Lung (tissue), 12 donors: ENCODE data around the gene FGF14. TPM values are rescaled to one million over a fixed set of nuclear protein-coding genes. Genes with fewer than 3 reads are reported as not detected.

ENCODE experiments used
- ATAC-seq: fragments of 200-7000 bp; cut with Tn5 transposase; one replicate; pipeline ENCODE4 v1.9.1; 2020; ENCODE audit warnings: moderate number of reproducible peaks; ENCODE audit not compliant: insufficient read depth, low FRiP score
- DNase-seq, 3 donors: peaks; one replicate each; pipeline ENCODE4 v3.0.0-alpha.2; 2013 to 2017
- H3K27ac ChIP-seq, 2 donors: one replicate each; pipeline ENCODE4 v1.5.1; 2013; ENCODE audit warnings: mild to moderate bottlenecking in 2 of 2, moderate library complexity in 2 of 2, control low read depth in 1 of 2, inconsistent platforms in 1 of 2, low read depth in 1 of 2, low read length in 1 of 2
- H3K27me3 ChIP-seq, 3 donors: one replicate each; pipeline ENCODE4 v1.5.1; 2013; ENCODE audit warnings: low read length in 2 of 3; ENCODE audit not compliant: control insufficient read depth in 3 of 3, insufficient read depth in 3 of 3
- H3K36me3 ChIP-seq, 4 donors: one replicate each; pipeline ENCODE4 v1.5.1; 2013; ENCODE audit warnings: low read length in 4 of 4, mild to moderate bottlenecking in 1 of 4, moderate library complexity in 1 of 4; ENCODE audit not compliant: control insufficient read depth in 4 of 4, insufficient read depth in 4 of 4
- H3K4me1 ChIP-seq, 5 donors: one replicate each; pipeline ENCODE4 v1.5.1; 2013; ENCODE audit warnings: low read length in 5 of 5, mild to moderate bottlenecking in 2 of 5, moderate library complexity in 1 of 5; ENCODE audit not compliant: control insufficient read depth in 5 of 5, insufficient read depth in 5 of 5
- H3K4me3 ChIP-seq: one replicate; pipeline ENCODE4 v1.5.1; 2013; ENCODE audit warnings: mild to moderate bottlenecking, control low read depth, moderate library complexity
- H3K9ac ChIP-seq, 2 donors: one replicate each; pipeline ENCODE4 v1.5.1; 2013; ENCODE audit warnings: low read length in 2 of 2, control low read depth in 1 of 2; ENCODE audit not compliant: insufficient read depth in 1 of 2
- H3K9me3 ChIP-seq, 4 donors: one replicate each; pipeline ENCODE4 v1.5.1; 2013; ENCODE audit warnings: low read length in 3 of 4, mild to moderate bottlenecking in 1 of 4, moderate library complexity in 1 of 4; ENCODE audit not compliant: control insufficient read depth in 4 of 4, insufficient read depth in 3 of 4
- CTCF ChIP-seq: IDR thresholded peaks from 2 replicates; pipeline ENCODE4 v1.5.1; 2012; ENCODE audit warnings: mild to moderate bottlenecking; ENCODE audit errors: control extremely low read depth, extremely low read depth
- WGBS, 2 donors: extraction: QIAGEN DNeasy Blood & Tissue Kit; methylation state at CpG; one replicate each; pipeline ENCODE4 v1.1.7; 2013; 5-methylcytosine and 5-hydroxymethylcytosine counted together
- polyA plus RNA-seq, 2 donors: library from polyadenylated mRNA; stranded (reverse); fragments of 200-250 nt; gene quantifications; one replicate each; pipeline ENCODE4 v1.2.1, GENCODE V29; 2013
- total RNA-seq, 2 donors: library from RNA; depleted of rRNA in 1 of 2; stranded (reverse); fragments of >200 nt in 1 of 2; gene quantifications; one replicate each; pipeline ENCODE4 v1.2.1, GENCODE V29; 2014 to 2021
- donor health status: control.
- donor health status: control.
- donor health status: Bipolar disorder and iron deficiency.
- donor health status: healthy.
- donor health status: DM: yes; HTN: yes; CAD: no.

Gene FGF14
- total and polyA plus RNA-seq, 4 donors, result 0.59 to 12.9 (median 2.3) TPM

DNA sequence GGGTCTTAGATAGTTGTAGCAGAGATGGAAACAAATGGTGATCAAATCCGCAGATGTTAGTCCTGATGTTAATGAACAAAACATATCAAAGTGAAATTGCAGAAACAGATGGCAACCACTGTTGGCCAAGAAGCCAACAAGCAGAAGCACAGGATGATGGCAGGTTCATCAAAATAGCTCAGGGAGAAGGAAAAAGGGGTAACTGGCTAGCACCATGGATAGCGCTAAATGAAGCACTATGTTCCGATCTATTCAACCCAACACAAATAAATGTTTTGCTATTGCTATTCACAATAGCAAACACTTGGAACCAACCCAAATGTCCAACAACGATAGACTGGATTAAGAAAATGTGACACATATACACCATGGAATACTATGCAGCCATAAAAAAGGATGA lies 413.7 kb downstream of the FGF14 start:
- H3K27ac ChIP-seq, result no peak overlapping the region
- H3K9ac ChIP-seq, result no peak overlapping the region
- TF ChIP-seq CTCF, result no peak
- H3K36me3 ChIP-seq, result no peaks in the 10 kb centered on the region
- H3K4me1 ChIP-seq, result no peaks in the 10 kb centered on the region
- no peak for ATAC-seq
- H3K4me3 ChIP-seq, result no peak overlapping the region
- DNase-seq, result peak in 1 of 3 donors; percentile 14
- 76 to 81% methylated on average over 4 of the region's 4 CpGs for WGBS, 2 donors
- peaks cover 0 to 1% (median 0%) of the 10 kb centered on the region in 4 donors for H3K9me3 ChIP-seq
- H3K27me3 ChIP-seq, result no peaks in the 10 kb centered on the region

DNA sequence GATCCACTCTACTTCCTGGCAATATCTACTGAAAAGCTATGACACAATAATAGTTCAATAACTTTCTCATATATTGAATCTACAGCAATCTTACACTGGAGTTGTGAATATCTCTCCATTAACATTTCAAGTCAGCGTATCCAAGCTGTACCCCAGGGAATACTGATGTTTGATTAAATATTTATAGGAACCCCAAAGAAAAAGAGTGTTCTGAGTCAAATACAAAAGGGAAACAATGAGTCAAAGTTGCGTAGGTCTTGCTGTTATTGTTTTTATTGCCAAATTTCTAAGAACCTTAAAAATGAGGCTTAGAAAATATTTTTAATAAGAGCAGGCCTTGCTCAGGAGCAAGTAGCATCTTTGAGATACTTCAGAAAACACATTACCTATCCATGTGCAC lies 415.5 kb downstream of the FGF14 start:
- no peak overlapping the region for H3K27ac ChIP-seq
- H3K4me3 ChIP-seq, result no peak overlapping the region
- ATAC-seq (no peak), DNase-seq (no peak)
- H3K27me3 ChIP-seq, result no peaks in the 10 kb centered on the region
- WGBS, 2 donors, result 81 to 90% methylated on average over 2 of the region's 2 CpGs
- H3K4me1 ChIP-seq, result no peaks in the 10 kb centered on the region
- TF ChIP-seq CTCF, result no peak
- H3K9me3 ChIP-seq, result peaks cover 0 to 1% (median 0%) of the 10 kb centered on the region in 4 donors
- H3K9ac ChIP-seq, result no peak overlapping the region
- no peaks in the 10 kb centered on the region for H3K36me3 ChIP-seq

GRCh38 chr13:101985321-101985720 lies 416.5 kb downstream of the FGF14 start:
- DNase-seq, result no peak
- no peak overlapping the region for H3K4me3 ChIP-seq
- no peaks in the 10 kb centered on the region for H3K36me3 ChIP-seq
- H3K9me3 ChIP-seq, result peaks cover 0 to 1% (median 0%) of the 10 kb centered on the region in 4 donors
- no peaks in the 10 kb centered on the region for H3K4me1 ChIP-seq
- H3K27me3 ChIP-seq, result no peaks in the 10 kb centered on the region
- no peak overlapping the region for H3K9ac ChIP-seq
- 75 to 82% methylated on average over 3 of the region's 3 CpGs for WGBS, 2 donors
- TF ChIP-seq CTCF, result no peak
- ATAC-seq, result no peak
- no peak overlapping the region for H3K27ac ChIP-seq

DNA sequence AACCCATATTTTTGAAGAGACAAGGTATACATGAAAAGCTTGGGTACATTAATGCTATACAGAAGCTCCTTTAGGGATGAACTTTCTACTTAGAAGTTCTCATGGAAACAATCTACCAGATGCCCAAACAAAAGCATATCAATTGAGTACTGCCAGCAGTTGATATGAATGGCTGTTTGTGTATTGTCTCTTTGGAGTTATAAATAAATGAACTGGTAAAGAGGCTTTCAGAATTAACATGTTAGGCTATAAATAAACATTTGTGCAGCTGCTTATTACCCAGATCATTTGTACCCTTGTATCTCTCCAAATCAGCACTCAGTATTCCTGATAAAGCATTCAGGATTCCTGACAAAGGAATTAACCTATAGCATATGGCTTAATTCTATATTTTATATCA lies 418.9 kb downstream of the FGF14 start:
- DNase-seq (no peak), ATAC-seq (no peak)
- Histone ChIP-seq H3K27me3 (no peaks in the 10 kb centered on the region), H3K9me3 (peaks cover 0 to 1% (median 0%) of the 10 kb centered on the region in 4 donors), H3K4me3 (no peak overlapping the region), H3K27ac (no peak overlapping the region), H3K4me1 (peaks cover 0 to 3% (median 0%) of the 10 kb centered on the region in 5 donors), H3K9ac (no peak overlapping the region), H3K36me3 (no peaks in the 10 kb centered on the region)
- no peak for TF ChIP-seq CTCF
